ENCODE data around the gene DENND4C.

DENND4C gene

DNA sequence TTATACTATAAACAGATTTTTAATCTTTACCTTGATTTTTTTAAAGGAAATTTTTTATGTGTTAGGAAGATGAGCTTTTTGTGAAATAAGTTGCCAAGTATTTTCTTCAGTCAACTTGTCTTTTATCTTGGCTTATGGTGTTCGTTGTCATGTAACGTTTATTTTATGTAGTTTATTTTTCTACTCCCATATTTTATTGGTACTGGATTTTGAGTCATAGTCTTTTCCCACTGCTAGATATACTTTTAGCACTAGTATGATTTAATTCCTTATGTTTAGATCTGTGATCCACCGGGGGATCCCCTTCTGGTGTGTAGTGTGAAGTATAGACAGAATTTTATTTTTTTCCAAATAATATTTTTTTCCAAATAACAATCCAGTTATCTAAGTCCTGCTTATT lies 54.2 kb downstream of the DENND4C start:
- H3K4me3 ChIP-seq (ENCODE audit: control insufficient read depth in 1 of 7, extremely low read depth in 1 of 7, insufficient read depth in 4 of 7, low read depth in 2 of 7, low read length in 6 of 7), result no peak overlapping the region
- no peaks in the 10 kb centered on the region for H3K9me3 ChIP-seq (ENCODE audit: control extremely low read depth in 1 of 5, control insufficient read depth in 4 of 5, insufficient read depth in 2 of 5, low read depth in 1 of 5, low read length in 4 of 5)
- H3K27me3 ChIP-seq (replicated peaks in 2 of 5; ENCODE audit: control insufficient read depth in 4 of 5, insufficient read depth in 5 of 5, low read length in 4 of 5), result no peaks in the 10 kb centered on the region
- no peak for DNase-seq
- H3K4me1 ChIP-seq (ENCODE audit: control extremely low read depth in 1 of 4, control insufficient read depth in 4 of 4, insufficient read depth in 4 of 4, low read length in 3 of 4), result no peaks in the 10 kb centered on the region
- no CpG with 5 or more reads among the region's 3 CpGs for WGBS (ENCODE audit: insufficient coverage)
- ChIA-PET CTCF (no interaction called here), POLR2A (no interaction called here)
- H3K27ac ChIP-seq (ENCODE audit: insufficient read depth in 1 of 2, low read depth in 1 of 2, low read length in 2 of 2, poor library complexity in 1 of 2, severe bottlenecking in 2 of 2), result no peak overlapping the region
- peaks cover 4 to 8% (median 6%) of the 10 kb centered on the region in 4 experiments for H3K36me3 ChIP-seq (ENCODE audit: control insufficient read depth in 4 of 4, insufficient read depth in 4 of 4, low read length in 3 of 4)

DNA sequence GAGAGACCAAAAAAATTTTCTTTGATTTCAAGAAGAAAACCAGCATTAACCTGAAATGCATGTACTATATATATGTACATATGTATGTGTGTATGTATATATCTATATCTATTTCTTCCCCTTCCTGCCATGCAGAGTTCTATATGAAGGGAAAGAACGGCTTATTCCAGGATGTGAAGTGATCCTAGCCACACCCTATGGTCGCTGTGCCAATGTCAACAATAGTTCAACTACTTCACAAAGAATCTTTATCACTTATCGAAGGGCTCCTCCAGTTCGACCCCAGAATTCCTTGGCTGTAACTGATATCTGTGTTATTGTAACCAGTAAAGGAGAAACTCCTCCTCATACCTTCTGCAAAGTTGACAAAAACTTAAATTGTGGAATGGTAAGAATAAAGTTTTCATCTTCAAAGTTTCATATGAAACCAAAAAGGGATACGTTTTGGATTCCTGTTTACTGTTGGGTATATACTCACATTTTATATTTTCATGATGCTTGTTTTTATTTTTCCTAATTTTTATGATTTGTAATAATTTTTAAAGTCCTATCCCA lies 56.2 kb downstream of the DENND4C start:
- no peak overlapping the region for H3K27ac ChIP-seq (ENCODE audit: insufficient read depth in 1 of 2, low read depth in 1 of 2, low read length in 2 of 2, poor library complexity in 1 of 2, severe bottlenecking in 2 of 2)
- POLR2A ChIA-PET, result no interaction called here
- CTCF ChIA-PET, result interaction anchor here (1.1 to 1.4 kb wide), 3 partner anchors 12 to 205 kb away, joined by 3 to 5 read pairs (median 3); no protein-coding TSS in a partner anchor
- H3K4me1 ChIP-seq (ENCODE audit: control extremely low read depth in 1 of 4, control insufficient read depth in 4 of 4, insufficient read depth in 4 of 4, low read length in 3 of 4), result no peaks in the 10 kb centered on the region
- no peak for DNase-seq
- H3K9me3 ChIP-seq (ENCODE audit: control extremely low read depth in 1 of 5, control insufficient read depth in 4 of 5, insufficient read depth in 2 of 5, low read depth in 1 of 5, low read length in 4 of 5), result no peaks in the 10 kb centered on the region
- H3K27me3 ChIP-seq (replicated peaks in 2 of 5; ENCODE audit: control insufficient read depth in 4 of 5, insufficient read depth in 5 of 5, low read length in 4 of 5), result no peaks in the 10 kb centered on the region
- no peak overlapping the region for H3K4me3 ChIP-seq (ENCODE audit: control insufficient read depth in 1 of 7, extremely low read depth in 1 of 7, insufficient read depth in 4 of 7, low read depth in 2 of 7, low read length in 6 of 7)
- WGBS (ENCODE audit: insufficient coverage), result no CpG with 5 or more reads among the region's 5 CpGs
- H3K36me3 ChIP-seq (ENCODE audit: control insufficient read depth in 4 of 4, insufficient read depth in 4 of 4, low read length in 3 of 4), result peaks cover 2 to 18% (median 10%) of the 10 kb centered on the region in 4 experiments

DNA sequence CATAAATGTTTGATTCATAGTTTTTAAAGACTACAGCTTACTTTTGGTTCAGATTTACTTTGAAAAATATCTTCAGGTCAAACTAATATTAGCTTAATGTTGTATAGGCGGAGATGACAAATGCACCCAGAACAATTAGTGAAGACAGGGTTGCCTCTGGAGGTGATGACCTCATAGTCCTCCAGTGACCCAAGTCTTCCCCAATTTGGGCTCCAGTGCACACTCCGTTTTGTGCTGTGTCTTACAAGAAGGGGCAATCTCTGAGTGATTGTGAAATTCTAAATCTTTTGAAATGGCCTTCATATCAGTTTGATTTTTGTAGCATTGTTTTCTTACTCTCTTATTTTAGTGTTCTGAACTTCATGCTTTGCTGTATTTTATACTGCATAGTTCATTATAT lies 57.6 kb downstream of the DENND4C start:
- H3K4me1 ChIP-seq (ENCODE audit: control extremely low read depth in 1 of 4, control insufficient read depth in 4 of 4, insufficient read depth in 4 of 4, low read length in 3 of 4), result no peaks in the 10 kb centered on the region
- CTCF ChIA-PET, result interaction anchor here (0.6 to 1.3 kb wide), 2 partner anchors 206 to 216 kb away, joined by 3 read pairs; no protein-coding TSS in a partner anchor
- no peaks in the 10 kb centered on the region for H3K9me3 ChIP-seq (ENCODE audit: control extremely low read depth in 1 of 5, control insufficient read depth in 4 of 5, insufficient read depth in 2 of 5, low read depth in 1 of 5, low read length in 4 of 5)
- H3K27me3 ChIP-seq (replicated peaks in 2 of 5; ENCODE audit: control insufficient read depth in 4 of 5, insufficient read depth in 5 of 5, low read length in 4 of 5), result no peaks in the 10 kb centered on the region
- POLR2A ChIA-PET, result no interaction called here
- 80% methylated on average over 1 of the region's 2 CpGs for WGBS (ENCODE audit: insufficient coverage)
- no peak for DNase-seq
- H3K4me3 ChIP-seq (ENCODE audit: control insufficient read depth in 1 of 7, extremely low read depth in 1 of 7, insufficient read depth in 4 of 7, low read depth in 2 of 7, low read length in 6 of 7), result no peak overlapping the region
- H3K27ac ChIP-seq (ENCODE audit: insufficient read depth in 1 of 2, low read depth in 1 of 2, low read length in 2 of 2, poor library complexity in 1 of 2, severe bottlenecking in 2 of 2), result no peak overlapping the region
- peaks cover 2 to 18% (median 10%) of the 10 kb centered on the region in 4 experiments for H3K36me3 ChIP-seq (ENCODE audit: control insufficient read depth in 4 of 4, insufficient read depth in 4 of 4, low read length in 3 of 4)

DNA sequence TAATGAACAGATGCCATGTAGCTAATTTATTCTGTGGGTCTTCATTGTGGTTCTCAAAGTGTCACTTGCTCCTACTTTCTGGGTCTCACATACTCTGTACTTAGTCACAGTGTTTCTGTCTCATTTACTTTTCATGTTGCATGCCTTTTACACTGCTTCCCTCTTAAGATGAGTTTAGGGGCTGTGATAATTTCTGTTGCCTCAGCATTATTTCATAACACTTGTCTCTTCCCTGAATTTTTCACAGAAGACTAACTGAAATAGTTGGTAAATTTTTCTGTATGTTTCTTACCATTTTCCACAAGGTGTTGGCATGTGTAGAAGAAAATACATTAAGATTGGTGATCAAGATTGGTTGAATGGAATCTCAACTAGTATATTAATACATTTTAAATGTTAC lies 59.6 kb downstream of the DENND4C start:
- POLR2A ChIA-PET, result no interaction called here
- no peaks in the 10 kb centered on the region for H3K4me1 ChIP-seq (ENCODE audit: control extremely low read depth in 1 of 4, control insufficient read depth in 4 of 4, insufficient read depth in 4 of 4, low read length in 3 of 4)
- DNase-seq, result no peak
- H3K27ac ChIP-seq (ENCODE audit: insufficient read depth in 1 of 2, low read depth in 1 of 2, low read length in 2 of 2, poor library complexity in 1 of 2, severe bottlenecking in 2 of 2), result no peak overlapping the region
- CTCF ChIA-PET, result no interaction called here
- no peaks in the 10 kb centered on the region for H3K27me3 ChIP-seq (replicated peaks in 2 of 5; ENCODE audit: control insufficient read depth in 4 of 5, insufficient read depth in 5 of 5, low read length in 4 of 5)
- no peaks in the 10 kb centered on the region for H3K9me3 ChIP-seq (ENCODE audit: control extremely low read depth in 1 of 5, control insufficient read depth in 4 of 5, insufficient read depth in 2 of 5, low read depth in 1 of 5, low read length in 4 of 5)
- H3K4me3 ChIP-seq (ENCODE audit: control insufficient read depth in 1 of 7, extremely low read depth in 1 of 7, insufficient read depth in 4 of 7, low read depth in 2 of 7, low read length in 6 of 7), result no peak overlapping the region
- H3K36me3 ChIP-seq (ENCODE audit: control insufficient read depth in 4 of 4, insufficient read depth in 4 of 4, low read length in 3 of 4), result peaks cover 6 to 27% (median 14%) of the 10 kb centered on the region in 4 experiments

DNA sequence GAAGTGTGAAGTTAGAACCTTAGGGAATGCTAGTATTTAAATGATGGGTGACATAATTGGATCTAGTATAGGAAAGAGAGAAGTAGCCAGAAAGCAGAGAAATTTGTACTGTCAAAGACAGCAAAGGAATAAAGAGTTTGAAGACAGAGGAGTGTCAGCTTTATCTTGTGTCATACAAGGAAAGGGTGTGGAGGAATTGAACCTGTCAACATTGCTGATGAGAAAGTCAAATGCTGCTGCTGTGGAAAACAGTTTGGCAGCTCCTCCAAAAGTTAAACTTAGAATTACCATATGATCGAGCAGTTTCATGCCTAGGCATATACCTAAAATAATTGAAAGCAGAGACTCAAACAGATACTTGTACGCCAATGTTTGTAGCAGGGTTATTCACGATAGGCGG lies 63.7 kb downstream of the DENND4C start:
- Histone ChIP-seq H3K9me3 (ENCODE audit: control extremely low read depth in 1 of 5, control insufficient read depth in 4 of 5, insufficient read depth in 2 of 5, low read depth in 1 of 5, low read length in 4 of 5) (no peaks in the 10 kb centered on the region), H3K27me3 (replicated peaks in 2 of 5; ENCODE audit: control insufficient read depth in 4 of 5, insufficient read depth in 5 of 5, low read length in 4 of 5) (no peaks in the 10 kb centered on the region), H3K36me3 (ENCODE audit: control insufficient read depth in 4 of 4, insufficient read depth in 4 of 4, low read length in 3 of 4) (peaks cover 5 to 34% (median 12%) of the 10 kb centered on the region in 4 experiments), H3K27ac (ENCODE audit: insufficient read depth in 1 of 2, low read depth in 1 of 2, low read length in 2 of 2, poor library complexity in 1 of 2, severe bottlenecking in 2 of 2) (no peak overlapping the region), H3K4me1 (ENCODE audit: control extremely low read depth in 1 of 4, control insufficient read depth in 4 of 4, insufficient read depth in 4 of 4, low read length in 3 of 4) (no peaks in the 10 kb centered on the region), H3K4me3 (ENCODE audit: control insufficient read depth in 1 of 7, extremely low read depth in 1 of 7, insufficient read depth in 4 of 7, low read depth in 2 of 7, low read length in 6 of 7) (no peak overlapping the region)
- CTCF ChIA-PET, result interaction anchor here (1.1 kb wide), 1 partner anchor 11 kb away, joined by 3 read pairs; no protein-coding TSS in a partner anchor
- WGBS (ENCODE audit: insufficient coverage), result 91% methylated on average over 4 of the region's 4 CpGs
- DNase-seq, result no peak
- POLR2A ChIA-PET, result no interaction called here

DNA sequence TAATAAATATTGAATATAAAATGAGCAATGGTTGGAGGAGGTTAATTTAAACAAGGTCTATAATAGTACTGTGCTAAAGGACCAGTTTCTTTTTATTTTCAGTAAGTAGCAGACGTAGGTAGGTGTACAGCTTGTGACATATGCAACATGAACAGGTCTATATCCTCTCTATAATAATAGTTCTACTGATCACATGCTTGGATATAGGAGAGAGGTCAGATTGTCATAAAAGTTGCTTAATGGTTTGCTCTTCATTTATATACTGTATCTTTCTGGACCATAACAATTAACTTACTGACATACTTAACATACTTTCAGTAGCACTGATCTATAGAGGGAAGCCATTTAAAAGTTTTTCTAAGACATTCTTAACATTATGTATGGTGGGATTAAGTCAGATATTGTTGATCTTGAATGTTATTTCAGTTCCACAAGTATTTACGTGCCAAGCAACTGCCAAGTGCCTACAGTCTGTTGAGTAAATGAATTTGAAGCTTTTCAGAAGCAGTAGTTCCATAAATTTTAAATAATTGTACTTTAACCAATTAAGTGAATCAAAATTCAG lies 68.0 kb downstream of the DENND4C start:
- POLR2A ChIA-PET, result no interaction called here
- Histone ChIP-seq H3K36me3 (ENCODE audit: control insufficient read depth in 4 of 4, insufficient read depth in 4 of 4, low read length in 3 of 4) (peaks cover 13 to 62% (median 20%) of the 10 kb centered on the region in 4 experiments), H3K4me3 (ENCODE audit: control insufficient read depth in 1 of 7, extremely low read depth in 1 of 7, insufficient read depth in 4 of 7, low read depth in 2 of 7, low read length in 6 of 7) (no peak overlapping the region), H3K27me3 (replicated peaks in 2 of 5; ENCODE audit: control insufficient read depth in 4 of 5, insufficient read depth in 5 of 5, low read length in 4 of 5) (no peaks in the 10 kb centered on the region), H3K9me3 (ENCODE audit: control extremely low read depth in 1 of 5, control insufficient read depth in 4 of 5, insufficient read depth in 2 of 5, low read depth in 1 of 5, low read length in 4 of 5) (no peaks in the 10 kb centered on the region), H3K27ac (ENCODE audit: insufficient read depth in 1 of 2, low read depth in 1 of 2, low read length in 2 of 2, poor library complexity in 1 of 2, severe bottlenecking in 2 of 2) (no peak overlapping the region), H3K4me1 (ENCODE audit: control extremely low read depth in 1 of 4, control insufficient read depth in 4 of 4, insufficient read depth in 4 of 4, low read length in 3 of 4) (no peaks in the 10 kb centered on the region)
- CTCF ChIA-PET, result interaction anchor here (0.9 kb wide), 1 partner anchor 61 kb away, joined by 3 read pairs; no protein-coding TSS in a partner anchor
- no CpG with 5 or more reads among the region's 2 CpGs for WGBS (ENCODE audit: insufficient coverage)
- DNase-seq, result no peak

DNA sequence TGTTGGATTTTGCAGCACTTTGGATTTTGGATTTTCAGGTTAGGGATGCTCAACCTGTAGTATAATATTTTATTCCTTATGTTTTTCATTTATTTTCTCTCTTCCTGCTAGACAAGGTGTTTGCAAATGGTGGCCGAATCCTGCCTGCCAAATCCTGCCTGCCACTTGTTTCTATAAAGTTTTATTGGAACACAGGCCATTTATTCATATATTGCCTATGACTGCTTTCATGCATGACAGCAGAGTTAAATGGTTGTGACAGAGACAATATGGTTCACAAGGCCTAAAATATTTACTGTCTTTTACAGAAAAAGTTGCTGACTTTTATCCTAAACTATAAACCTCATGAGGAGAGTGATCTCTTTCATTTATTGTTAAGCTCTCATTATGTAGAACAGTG lies 72.7 kb downstream of the DENND4C start:
- H3K4me1 ChIP-seq (ENCODE audit: control extremely low read depth in 1 of 4, control insufficient read depth in 4 of 4, insufficient read depth in 4 of 4, low read length in 3 of 4), result no peaks in the 10 kb centered on the region
- no peak overlapping the region for H3K27ac ChIP-seq (ENCODE audit: insufficient read depth in 1 of 2, low read depth in 1 of 2, low read length in 2 of 2, poor library complexity in 1 of 2, severe bottlenecking in 2 of 2)
- no peaks in the 10 kb centered on the region for H3K27me3 ChIP-seq (replicated peaks in 2 of 5; ENCODE audit: control insufficient read depth in 4 of 5, insufficient read depth in 5 of 5, low read length in 4 of 5)
- H3K4me3 ChIP-seq (ENCODE audit: control insufficient read depth in 1 of 7, extremely low read depth in 1 of 7, insufficient read depth in 4 of 7, low read depth in 2 of 7, low read length in 6 of 7), result no peak overlapping the region
- no CpG with 5 or more reads among the region's 1 CpG for WGBS (ENCODE audit: insufficient coverage)
- ChIA-PET POLR2A (no interaction called here), CTCF (no interaction called here)
- no peak for DNase-seq
- peaks cover 9 to 56% (median 19%) of the 10 kb centered on the region in 4 experiments for H3K36me3 ChIP-seq (ENCODE audit: control insufficient read depth in 4 of 4, insufficient read depth in 4 of 4, low read length in 3 of 4)
- no peaks in the 10 kb centered on the region for H3K9me3 ChIP-seq (ENCODE audit: control extremely low read depth in 1 of 5, control insufficient read depth in 4 of 5, insufficient read depth in 2 of 5, low read depth in 1 of 5, low read length in 4 of 5)
